ENCODE results near the gene TBC1D4. TPM values are rescaled to one million over a fixed set of nuclear protein-coding genes. Genes with fewer than 3 reads are reported as not detected.

Gene TBC1D4
- total and polyA plus RNA-seq, 2 donors (not counting 1 experiment from before 2014, with no cell fraction given): 10.3 to 15.4 TPM

DNA sequence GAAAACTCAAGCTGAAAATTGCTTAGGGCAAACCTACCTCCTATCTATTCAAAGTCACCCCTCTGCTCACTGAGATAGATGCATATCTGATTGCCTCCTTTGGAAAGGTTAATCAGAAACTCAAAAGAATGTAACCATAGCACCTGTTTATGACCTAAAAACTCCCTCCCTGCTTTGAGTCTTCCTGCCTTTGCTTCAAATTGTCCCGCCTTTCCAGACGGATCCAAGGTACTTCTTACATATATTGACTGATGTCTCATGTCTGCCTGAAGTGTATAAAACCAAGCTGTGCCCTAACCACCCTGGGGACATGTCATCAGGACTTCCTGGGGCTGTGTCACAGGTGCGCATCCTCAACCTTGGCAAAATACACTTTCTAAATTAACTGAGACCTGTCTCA lies 118.6 kb downstream of the TBC1D4 start:
- TF ChIP-seq EZH2 (IDR thresholded peaks at IDR 0.05; ENCODE audit: low read length, missing control alignments): no peak
- TF ChIP-seq, protein P1, sequence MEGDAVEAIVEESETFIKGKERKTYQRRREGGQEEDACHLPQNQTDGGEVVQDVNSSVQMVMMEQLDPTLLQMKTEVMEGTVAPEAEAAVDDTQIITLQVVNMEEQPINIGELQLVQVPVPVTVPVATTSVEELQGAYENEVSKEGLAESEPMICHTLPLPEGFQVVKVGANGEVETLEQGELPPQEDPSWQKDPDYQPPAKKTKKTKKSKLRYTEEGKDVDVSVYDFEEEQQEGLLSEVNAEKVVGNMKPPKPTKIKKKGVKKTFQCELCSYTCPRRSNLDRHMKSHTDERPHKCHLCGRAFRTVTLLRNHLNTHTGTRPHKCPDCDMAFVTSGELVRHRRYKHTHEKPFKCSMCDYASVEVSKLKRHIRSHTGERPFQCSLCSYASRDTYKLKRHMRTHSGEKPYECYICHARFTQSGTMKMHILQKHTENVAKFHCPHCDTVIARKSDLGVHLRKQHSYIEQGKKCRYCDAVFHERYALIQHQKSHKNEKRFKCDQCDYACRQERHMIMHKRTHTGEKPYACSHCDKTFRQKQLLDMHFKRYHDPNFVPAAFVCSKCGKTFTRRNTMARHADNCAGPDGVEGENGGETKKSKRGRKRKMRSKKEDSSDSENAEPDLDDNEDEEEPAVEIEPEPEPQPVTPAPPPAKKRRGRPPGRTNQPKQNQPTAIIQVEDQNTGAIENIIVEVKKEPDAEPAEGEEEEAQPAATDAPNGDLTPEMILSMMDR (conservative IDR thresholded peaks at IDR 0.05 in 1 of 2, IDR thresholded peaks at IDR 0.05 in 1 of 2; ENCODE audit: low read depth in 1 of 2, low read length in 2 of 2): no peak
- Histone ChIP-seq H3K9me3 (ENCODE audit: control insufficient read depth, insufficient read depth, low read depth, low read length) (no peaks in the 10 kb centered on the region), H2AFZ (ENCODE audit: low read length) (no peak overlapping the region), H3K27ac (ENCODE audit: insufficient read depth, low read length) (no peak overlapping the region), H3K4me1 (ENCODE audit: control insufficient read depth, extremely low read depth, insufficient read depth, low read length) (peaks cover 2% of the 10 kb centered on the region), H4K20me1 (ENCODE audit: control insufficient read depth, extremely low read depth, insufficient read depth, low read length) (no peaks in the 10 kb centered on the region), H3K79me2 (ENCODE audit: control insufficient read depth, insufficient read depth, low read length) (peaks cover 1% of the 10 kb centered on the region), H3K36me3 (ENCODE audit: control insufficient read depth, insufficient read depth, low read length) (no peaks in the 10 kb centered on the region), H3K4me3 (replicated peaks in 1 of 4; ENCODE audit: control extremely low read depth in 1 of 4, insufficient read depth in 1 of 4, low read depth in 3 of 4, low read length in 4 of 4) (no peak overlapping the region), H3K4me2 (ENCODE audit: extremely low read depth, insufficient read depth, low read length) (no peak overlapping the region), H3K9ac (ENCODE audit: insufficient read depth, low read length) (no peak overlapping the region), H3K27me3 (ENCODE audit: control insufficient read depth, insufficient read depth, low read length) (no peaks in the 10 kb centered on the region)
- no peak for DNase-seq (ENCODE audit: low read depth in 2 of 2)

DNA sequence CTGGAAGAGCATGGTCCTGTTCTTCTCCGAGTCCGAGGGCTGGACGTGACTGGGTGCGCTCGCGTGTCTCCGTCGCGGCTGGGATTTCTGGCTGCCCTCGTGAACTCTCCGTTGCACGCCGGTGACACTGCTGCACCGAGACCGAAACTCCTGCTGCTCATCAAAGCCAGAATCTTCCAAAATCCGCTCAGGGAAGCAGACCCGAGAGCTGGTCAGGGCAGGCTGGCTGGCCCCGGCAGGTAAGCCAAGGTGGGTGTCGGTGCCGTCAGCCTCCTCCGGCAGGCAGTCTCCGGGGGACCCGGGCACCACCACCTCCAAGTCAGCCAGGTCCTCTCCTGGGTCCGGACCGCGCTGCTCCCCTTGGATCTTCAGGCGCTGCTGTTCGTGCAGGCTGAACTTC lies 119.9 kb downstream of the TBC1D4 start:
- no peak overlapping the region for H3K4me3 ChIP-seq (replicated peaks in 1 of 4; ENCODE audit: control extremely low read depth in 1 of 4, insufficient read depth in 1 of 4, low read depth in 3 of 4, low read length in 4 of 4)
- TF ChIP-seq EZH2 (IDR thresholded peaks at IDR 0.05; ENCODE audit: low read length, missing control alignments): no peak
- TF ChIP-seq, protein P1 (conservative IDR thresholded peaks at IDR 0.05 in 1 of 2, IDR thresholded peaks at IDR 0.05 in 1 of 2; ENCODE audit: low read depth in 1 of 2, low read length in 2 of 2): no peak
- no peak overlapping the region for H3K27ac ChIP-seq (ENCODE audit: insufficient read depth, low read length)
- H3K27me3 ChIP-seq (ENCODE audit: control insufficient read depth, insufficient read depth, low read length): no peaks in the 10 kb centered on the region
- H3K79me2 ChIP-seq (ENCODE audit: control insufficient read depth, insufficient read depth, low read length): peaks cover 1% of the 10 kb centered on the region
- H4K20me1 ChIP-seq (ENCODE audit: control insufficient read depth, extremely low read depth, insufficient read depth, low read length): no peaks in the 10 kb centered on the region
- no peak overlapping the region for H3K9ac ChIP-seq (ENCODE audit: insufficient read depth, low read length)
- H3K36me3 ChIP-seq (ENCODE audit: control insufficient read depth, insufficient read depth, low read length): no peaks in the 10 kb centered on the region
- H3K4me2 ChIP-seq (ENCODE audit: extremely low read depth, insufficient read depth, low read length): no peak overlapping the region
- no peak for DNase-seq (ENCODE audit: low read depth in 2 of 2)
- H2AFZ ChIP-seq (ENCODE audit: low read length): no peak overlapping the region
- peaks cover 2% of the 10 kb centered on the region for H3K4me1 ChIP-seq (ENCODE audit: control insufficient read depth, extremely low read depth, insufficient read depth, low read length)
- no peaks in the 10 kb centered on the region for H3K9me3 ChIP-seq (ENCODE audit: control insufficient read depth, insufficient read depth, low read depth, low read length)

DNA sequence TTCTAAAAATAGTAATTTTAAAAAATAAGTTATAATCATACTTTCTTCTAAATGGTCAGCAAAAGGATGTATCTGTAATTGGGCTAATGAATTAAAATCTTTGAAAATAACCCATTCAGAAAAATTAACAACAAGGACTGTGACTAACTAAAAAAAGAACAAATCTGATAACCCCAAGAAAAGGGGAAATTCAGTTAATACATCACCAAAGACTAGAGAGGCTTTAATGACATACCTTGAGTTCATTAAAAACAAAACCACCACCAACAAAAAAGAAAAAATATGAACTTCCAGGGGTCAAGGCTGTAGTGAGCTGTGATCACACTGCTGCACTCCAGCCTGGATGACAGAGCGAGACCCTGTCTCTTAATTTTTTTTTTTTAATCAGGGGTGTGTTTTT lies 121.8 kb downstream of the TBC1D4 start:
- Histone ChIP-seq H3K27me3 (ENCODE audit: control insufficient read depth, insufficient read depth, low read length) (no peaks in the 10 kb centered on the region), H3K79me2 (ENCODE audit: control insufficient read depth, insufficient read depth, low read length) (peaks cover 1% of the 10 kb centered on the region), H3K9me3 (ENCODE audit: control insufficient read depth, insufficient read depth, low read depth, low read length) (no peaks in the 10 kb centered on the region), H2AFZ (ENCODE audit: low read length) (no peak overlapping the region), H3K36me3 (ENCODE audit: control insufficient read depth, insufficient read depth, low read length) (peaks cover 2% of the 10 kb centered on the region), H3K4me1 (ENCODE audit: control insufficient read depth, extremely low read depth, insufficient read depth, low read length) (peaks cover 2% of the 10 kb centered on the region), H3K4me3 (replicated peaks in 1 of 4; ENCODE audit: control extremely low read depth in 1 of 4, insufficient read depth in 1 of 4, low read depth in 3 of 4, low read length in 4 of 4) (no peak overlapping the region), H3K27ac (ENCODE audit: insufficient read depth, low read length) (no peak overlapping the region), H4K20me1 (ENCODE audit: control insufficient read depth, extremely low read depth, insufficient read depth, low read length) (no peaks in the 10 kb centered on the region), H3K9ac (ENCODE audit: insufficient read depth, low read length) (no peak overlapping the region), H3K4me2 (ENCODE audit: extremely low read depth, insufficient read depth, low read length) (no peak overlapping the region)
- TF ChIP-seq, protein P1 (conservative IDR thresholded peaks at IDR 0.05 in 1 of 2, IDR thresholded peaks at IDR 0.05 in 1 of 2; ENCODE audit: low read depth in 1 of 2, low read length in 2 of 2): no peak
- TF ChIP-seq EZH2 (IDR thresholded peaks at IDR 0.05; ENCODE audit: low read length, missing control alignments): no peak
- no peak for DNase-seq (ENCODE audit: low read depth in 2 of 2)

Measured in fibroblast of lung (primary cell).